HG03520 (cell line): ENCODE data around the gene DEPP1.
A peak's percentile ranks its signal among the peaks of the same experiment; 100 is the strongest.
"Not testable (repeated sequence)": the region's sequence is repeated elsewhere in the genome, so short reads cannot be mapped to it uniquely, and the experiment has no call there.

Source experiments
- ATAC-seq: cut with Tn5 transposase; IDR thresholded peaks from one replicate; pipeline ENCODE4 v1.9.1; 2021; ENCODE audit warnings: mild to moderate bottlenecking, moderate library complexity; ENCODE audit not compliant: unreplicated experiment

Gene DEPP1

GRCh38 chr10:44978570-44979280 lies at the start of gene DEPP1:
Gene DEPP1, minus strand, starts transcription at chr10:44978809. Its CDS starts 779 bp downstream, at chr10:44978030.
- ATAC-seq: no peak

GRCh38 chr10:45023426-45023825 lies 44.8 kb upstream of the DEPP1 start:
- no peak for ATAC-seq

GRCh38 chr10:45015590-45015989 lies 37.0 kb upstream of the DEPP1 start:
- no peak for ATAC-seq

- ATAC-seq: not testable (repeated sequence)
These were observed 35.9 kb upstream of the DEPP1 start for GRCh38 chr10:45014557-45014956.

- peak; percentile 72 for ATAC-seq
These were observed 30.0 kb upstream of the DEPP1 start for GRCh38 chr10:45008524-45009161.

- ATAC-seq: no peak
These were observed 27.8 kb upstream of the DEPP1 start for GRCh38 chr10:45006276-45007030.

- no peak for ATAC-seq
These were observed 26.7 kb upstream of the DEPP1 start for GRCh38 chr10:45005284-45005683.

GRCh38 chr10:45004661-45005060 lies 26.1 kb upstream of the DEPP1 start:
- ATAC-seq: no peak

GRCh38 chr10:45003432-45004000 lies 24.9 kb upstream of the DEPP1 start:
- no peak for ATAC-seq

GRCh38 chr10:45001381-45002148 lies 23.0 kb upstream of the DEPP1 start:
- ATAC-seq: peak; percentile 79

GRCh38 chr10:45000752-45001380 lies 22.3 kb upstream of the DEPP1 start, which contains the start of gene ZNF22:
Gene ZNF22, plus strand, starts transcription at chr10:45000923. Its CDS starts 2,446 bp downstream, at chr10:45003369.
- ATAC-seq: peak; percentile 66

- no peak for ATAC-seq
These were observed 21.6 kb upstream of the DEPP1 start for GRCh38 chr10:45000138-45000751.

GRCh38 chr10:44998146-44998631 lies 19.6 kb upstream of the DEPP1 start:
- no peak for ATAC-seq

- ATAC-seq: no peak
These were observed 18.6 kb upstream of the DEPP1 start for GRCh38 chr10:44997105-44997748.

GRCh38 chr10:44995914-44996669 lies 17.5 kb upstream of the DEPP1 start:
- no peak for ATAC-seq

GRCh38 chr10:44995581-44995913 lies 16.9 kb upstream of the DEPP1 start:
- ATAC-seq: no peak

GRCh38 chr10:44994752-44995530 lies 16.3 kb upstream of the DEPP1 start:
- no peak for ATAC-seq
